ENCODE measurements around the gene DOCK6.

- TF ChIP-seq, protein P1, sequence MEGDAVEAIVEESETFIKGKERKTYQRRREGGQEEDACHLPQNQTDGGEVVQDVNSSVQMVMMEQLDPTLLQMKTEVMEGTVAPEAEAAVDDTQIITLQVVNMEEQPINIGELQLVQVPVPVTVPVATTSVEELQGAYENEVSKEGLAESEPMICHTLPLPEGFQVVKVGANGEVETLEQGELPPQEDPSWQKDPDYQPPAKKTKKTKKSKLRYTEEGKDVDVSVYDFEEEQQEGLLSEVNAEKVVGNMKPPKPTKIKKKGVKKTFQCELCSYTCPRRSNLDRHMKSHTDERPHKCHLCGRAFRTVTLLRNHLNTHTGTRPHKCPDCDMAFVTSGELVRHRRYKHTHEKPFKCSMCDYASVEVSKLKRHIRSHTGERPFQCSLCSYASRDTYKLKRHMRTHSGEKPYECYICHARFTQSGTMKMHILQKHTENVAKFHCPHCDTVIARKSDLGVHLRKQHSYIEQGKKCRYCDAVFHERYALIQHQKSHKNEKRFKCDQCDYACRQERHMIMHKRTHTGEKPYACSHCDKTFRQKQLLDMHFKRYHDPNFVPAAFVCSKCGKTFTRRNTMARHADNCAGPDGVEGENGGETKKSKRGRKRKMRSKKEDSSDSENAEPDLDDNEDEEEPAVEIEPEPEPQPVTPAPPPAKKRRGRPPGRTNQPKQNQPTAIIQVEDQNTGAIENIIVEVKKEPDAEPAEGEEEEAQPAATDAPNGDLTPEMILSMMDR (conservative IDR thresholded peaks at IDR 0.05 in 1 of 2, IDR thresholded peaks at IDR 0.05 in 1 of 2; ENCODE audit: low read depth in 1 of 2, low read length in 2 of 2), result no peak
- TF ChIP-seq EZH2 (IDR thresholded peaks at IDR 0.05; ENCODE audit: low read length, missing control alignments), result no peak
These were observed 91.2 kb downstream of the DOCK6 start for GRCh38 chr19:11171144-11171543.
